Mesendoderm (in vitro differentiated cells): ENCODE measurements around the gene IL1RAPL1. TPM values are rescaled to one million over a fixed set of nuclear protein-coding genes. Genes with fewer than 3 reads are reported as not detected.
A peak's percentile ranks its signal among the peaks of the same experiment; 100 is the strongest.

Source experiments
- small RNA-seq: library from polyadenylated mRNA; stranded (forward); fragments of <200 nt; extraction: miRNeasy Mini kit (QIAGEN cat#:217004); gene quantifications from one replicate; pipeline ENCODE3, GENCODE V24; 2013; ENCODE audit not compliant: insufficient read depth

Gene IL1RAPL1

Small RNA genes within 50 kb of the gene (small RNA-seq; reads per million reads assigned to genes)
- gene MIR4666B (not detected), gene RF00284 (not detected), gene RNA5SP500 (87.6 reads per million, percentile 96 among the genes with 10 or more reads in this experiment)
